Panc1 (cell line): ENCODE data around the gene ZAR1. TPM values are rescaled to one million over a fixed set of nuclear protein-coding genes. Genes with fewer than 3 reads are reported as not detected.

Source experiments
- ATAC-seq: fragments of 200-7000 bp; cut with Tn5 transposase; 2 replicates; pipeline ENCODE4 v1.9.1; 2020; ENCODE audit warnings: mild to moderate bottlenecking, moderate library complexity
- BruUV-seq: library from RNA; stranded (reverse); fragments of 400-500 nt; replicated peaks from 2 replicates; lab custom pipeline; 2021; lab: Mats Ljungman, UMichigan
- CTCF ChIA-PET: fragments of 300-600 bp; sonication (Branson Sonifier 250); formaldehyde crosslinking; loops from one replicate; lab custom pipeline; 2022; ENCODE audit warnings: antibody characterized with exemption; lab: Charles Lee
- POLR2A ChIA-PET: fragments of 300-600 bp; sonication (Branson Sonifier 250); formaldehyde crosslinking; loops from one replicate; lab custom pipeline; 2022; ENCODE audit warnings: antibody characterized with exemption; lab: Charles Lee
- DNase-seq: peaks from one replicate; pipeline ENCODE4 v3.0.0-alpha.2; 2010; ENCODE audit warnings: low read depth, low spot score
- H3K27ac ChIP-seq: 2 replicates; pipeline ENCODE4 v1.5.1; 2011; ENCODE audit warnings: mild to moderate bottlenecking, low read length, inconsistent platforms
- H3K27me3 ChIP-seq: fragments of 200-500 bp; sonication (Bioruptor generic); 2 replicates; pipeline ENCODE4 v1.6.0; 2014; ENCODE audit warnings: low read length, inconsistent platforms; ENCODE audit not compliant: control insufficient read depth, insufficient read depth
- H3K36me3 ChIP-seq: fragments of 200-500 bp; sonication (Bioruptor generic); 2 replicates; pipeline ENCODE4 v1.5.1; 2014; ENCODE audit warnings: inconsistent platforms, mild to moderate bottlenecking, low read length, moderate library complexity; ENCODE audit not compliant: control insufficient read depth, insufficient read depth
- H3K4me1 ChIP-seq: 2 replicates; pipeline ENCODE4 v1.5.1; 2011; ENCODE audit warnings: inconsistent platforms, mild to moderate bottlenecking, low read length, moderate library complexity; ENCODE audit not compliant: control insufficient read depth, insufficient read depth
- H3K4me3 ChIP-seq, 2 experiments: 2 replicates each; pipeline ENCODE4 v1.5.1; 2011 to 2012; ENCODE audit warnings: low read depth in 2 of 2, low read length in 2 of 2, mild to moderate bottlenecking in 2 of 2, inconsistent platforms in 1 of 2, moderate library complexity in 1 of 2
- H3K9me3 ChIP-seq: fragments of 200-500 bp; sonication (Bioruptor generic); 2 replicates; pipeline ENCODE4 v1.5.1; 2014; ENCODE audit warnings: low read depth, mild to moderate bottlenecking, inconsistent platforms, low read length, moderate library complexity; ENCODE audit not compliant: control insufficient read depth, insufficient read depth
- POLR2AphosphoS5 ChIP-seq: IDR thresholded peaks from 2 replicates; pipeline ENCODE4 v1.6.1; 2012; ENCODE audit warnings: mild to moderate bottlenecking, low read depth, low read length, moderate library complexity
- SIN3A ChIP-seq: IDR thresholded peaks from 2 replicates; pipeline ENCODE4 v1.6.1; 2012; ENCODE audit warnings: low read depth, mild to moderate bottlenecking, low read length, moderate library complexity, borderline replicate concordance; ENCODE audit not compliant: insufficient read depth
- TCF7L2 ChIP-seq: IDR thresholded peaks from 2 replicates; pipeline ENCODE4 v1.6.1; 2011; ENCODE audit warnings: mild to moderate bottlenecking, low read depth, low read length, inconsistent platforms
- in situ Hi-C: cut with HindIII; loops from 2 replicates; pipeline ENCODE4 v1.10.0; 2016; ENCODE audit warnings: low sequenced_read_pairs, low pct_unique_long_range_greater_than_20kb
- intact Hi-C: fragments of 100-400 bp; cut with micrococcal nuclease; formaldehyde crosslinking; loops from one replicate; pipeline ENCODE4 v1.10.0; 2022; ENCODE audit not compliant: unreplicated experiment
- total RNA-seq: library from RNA; stranded (reverse); gene quantifications from one replicate; pipeline ENCODE4 v1.2.1, GENCODE V29; 2021; ENCODE audit not compliant: unreplicated experiment
- TF ChIP-seq, protein P1 (sequence below): fragments of 450-650 bp; IDR thresholded peaks from 2 replicates; pipeline ENCODE4 v1.5.1; 2017; ENCODE audit warnings: mild to moderate bottlenecking
- TF ChIP-seq, protein P2 (sequence below), 2 experiments: IDR thresholded peaks; 2 replicates each; pipeline ENCODE4 v1.6.1; 2011 to 2012; ENCODE audit warnings: low read depth in 2 of 2, control low read depth in 1 of 2, low read length in 1 of 2, mild to moderate bottlenecking in 1 of 2, moderate library complexity in 1 of 2; ENCODE audit not compliant: insufficient read depth in 1 of 2

ZAR1 gene
- total RNA-seq, 1 experiment from 2014 or later, result not detected

DNA sequence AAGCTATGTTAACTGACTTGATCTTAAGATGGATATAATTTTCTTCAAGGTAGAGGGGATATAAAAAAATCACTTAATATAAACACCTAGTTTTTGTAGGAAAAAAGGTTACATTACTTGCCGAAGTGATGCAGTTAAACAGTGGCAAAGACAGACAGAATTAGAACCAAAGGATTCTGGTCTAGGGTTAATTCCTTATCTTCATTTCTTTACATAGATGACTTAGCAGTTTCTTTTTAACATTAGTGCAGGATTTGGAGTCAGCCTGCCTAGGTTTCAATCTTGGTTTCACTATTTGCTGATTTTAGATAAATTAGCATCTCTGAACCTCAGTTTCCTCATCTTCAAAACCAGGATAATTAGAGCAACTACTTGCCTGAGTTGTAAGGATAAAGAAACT lies 14.3 kb downstream of the ZAR1 start:
- H3K27me3 ChIP-seq, result no peaks in the 10 kb centered on the region
- H3K4me3 ChIP-seq, result no peak overlapping the region
- TF ChIP-seq TCF7L2, result no peak
- no peak for TF ChIP-seq SIN3A
- H3K27ac ChIP-seq, result no peak overlapping the region
- ATAC-seq (no peak), DNase-seq (no peak)
- ChIA-PET CTCF (no interaction called here), POLR2A (no interaction called here)
- no peaks in the 10 kb centered on the region for H3K9me3 ChIP-seq
- in situ Hi-C loops, result no loop called here
- no peaks in the 10 kb centered on the region for H3K4me1 ChIP-seq
- peaks cover 10% of the 10 kb centered on the region; the same call in 1 of the 2 replicates for H3K36me3 ChIP-seq
- BruUV-seq, result no TSS peak
- intact Hi-C loops, result loop anchor here (10.0 kb wide), 1 partner anchor 60 kb away; no protein-coding TSS in a partner anchor

DNA sequence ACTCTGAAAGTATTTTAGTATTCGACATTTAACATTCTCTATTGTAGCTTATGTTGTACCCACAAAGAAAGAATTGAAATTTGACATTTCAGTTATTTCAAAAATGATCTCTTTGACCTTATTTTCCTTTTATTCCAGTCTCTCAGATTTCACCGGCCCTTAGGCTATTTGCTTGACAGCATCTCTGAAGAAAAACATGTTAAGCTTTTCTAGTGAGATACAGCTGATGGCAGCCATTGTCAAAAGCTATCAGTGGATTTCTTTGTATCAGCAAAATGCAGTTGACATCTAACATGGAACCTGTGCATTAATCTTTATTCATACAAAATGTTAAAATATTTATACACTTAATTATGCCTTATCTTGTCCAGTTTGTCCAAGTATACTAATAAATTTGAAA lies 16.7 kb downstream of the ZAR1 start:
- no TSS peak for BruUV-seq
- Histone ChIP-seq H3K4me3 (no peak overlapping the region), H3K27me3 (no peaks in the 10 kb centered on the region), H3K27ac (no peak overlapping the region), H3K36me3 (peaks cover 14% of the 10 kb centered on the region), H3K4me1 (no peaks in the 10 kb centered on the region), H3K9me3 (no peaks in the 10 kb centered on the region)
- TF ChIP-seq, protein P1, sequence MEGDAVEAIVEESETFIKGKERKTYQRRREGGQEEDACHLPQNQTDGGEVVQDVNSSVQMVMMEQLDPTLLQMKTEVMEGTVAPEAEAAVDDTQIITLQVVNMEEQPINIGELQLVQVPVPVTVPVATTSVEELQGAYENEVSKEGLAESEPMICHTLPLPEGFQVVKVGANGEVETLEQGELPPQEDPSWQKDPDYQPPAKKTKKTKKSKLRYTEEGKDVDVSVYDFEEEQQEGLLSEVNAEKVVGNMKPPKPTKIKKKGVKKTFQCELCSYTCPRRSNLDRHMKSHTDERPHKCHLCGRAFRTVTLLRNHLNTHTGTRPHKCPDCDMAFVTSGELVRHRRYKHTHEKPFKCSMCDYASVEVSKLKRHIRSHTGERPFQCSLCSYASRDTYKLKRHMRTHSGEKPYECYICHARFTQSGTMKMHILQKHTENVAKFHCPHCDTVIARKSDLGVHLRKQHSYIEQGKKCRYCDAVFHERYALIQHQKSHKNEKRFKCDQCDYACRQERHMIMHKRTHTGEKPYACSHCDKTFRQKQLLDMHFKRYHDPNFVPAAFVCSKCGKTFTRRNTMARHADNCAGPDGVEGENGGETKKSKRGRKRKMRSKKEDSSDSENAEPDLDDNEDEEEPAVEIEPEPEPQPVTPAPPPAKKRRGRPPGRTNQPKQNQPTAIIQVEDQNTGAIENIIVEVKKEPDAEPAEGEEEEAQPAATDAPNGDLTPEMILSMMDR, result no peak
- TF ChIP-seq, protein P2, sequence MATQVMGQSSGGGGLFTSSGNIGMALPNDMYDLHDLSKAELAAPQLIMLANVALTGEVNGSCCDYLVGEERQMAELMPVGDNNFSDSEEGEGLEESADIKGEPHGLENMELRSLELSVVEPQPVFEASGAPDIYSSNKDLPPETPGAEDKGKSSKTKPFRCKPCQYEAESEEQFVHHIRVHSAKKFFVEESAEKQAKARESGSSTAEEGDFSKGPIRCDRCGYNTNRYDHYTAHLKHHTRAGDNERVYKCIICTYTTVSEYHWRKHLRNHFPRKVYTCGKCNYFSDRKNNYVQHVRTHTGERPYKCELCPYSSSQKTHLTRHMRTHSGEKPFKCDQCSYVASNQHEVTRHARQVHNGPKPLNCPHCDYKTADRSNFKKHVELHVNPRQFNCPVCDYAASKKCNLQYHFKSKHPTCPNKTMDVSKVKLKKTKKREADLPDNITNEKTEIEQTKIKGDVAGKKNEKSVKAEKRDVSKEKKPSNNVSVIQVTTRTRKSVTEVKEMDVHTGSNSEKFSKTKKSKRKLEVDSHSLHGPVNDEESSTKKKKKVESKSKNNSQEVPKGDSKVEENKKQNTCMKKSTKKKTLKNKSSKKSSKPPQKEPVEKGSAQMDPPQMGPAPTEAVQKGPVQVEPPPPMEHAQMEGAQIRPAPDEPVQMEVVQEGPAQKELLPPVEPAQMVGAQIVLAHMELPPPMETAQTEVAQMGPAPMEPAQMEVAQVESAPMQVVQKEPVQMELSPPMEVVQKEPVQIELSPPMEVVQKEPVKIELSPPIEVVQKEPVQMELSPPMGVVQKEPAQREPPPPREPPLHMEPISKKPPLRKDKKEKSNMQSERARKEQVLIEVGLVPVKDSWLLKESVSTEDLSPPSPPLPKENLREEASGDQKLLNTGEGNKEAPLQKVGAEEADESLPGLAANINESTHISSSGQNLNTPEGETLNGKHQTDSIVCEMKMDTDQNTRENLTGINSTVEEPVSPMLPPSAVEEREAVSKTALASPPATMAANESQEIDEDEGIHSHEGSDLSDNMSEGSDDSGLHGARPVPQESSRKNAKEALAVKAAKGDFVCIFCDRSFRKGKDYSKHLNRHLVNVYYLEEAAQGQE (IDR thresholded peaks at IDR 0.05; ENCODE audit: insufficient read depth in 1 of 2, low read depth in 2 of 2, low read length in 1 of 2), result no peak
- TF ChIP-seq POLR2AphosphoS5, result no peak
- no peak for TF ChIP-seq TCF7L2
- no peak for TF ChIP-seq SIN3A
- in situ Hi-C loops, result no loop called here
- DNase-seq, result no peak
- POLR2A ChIA-PET, result no interaction called here
- intact Hi-C loops, result loop anchor here (10.0 kb wide), 1 partner anchor 62 kb away; no protein-coding TSS in a partner anchor
- CTCF ChIA-PET, result interaction anchor here (0.6 to 0.8 kb wide), 2 partner anchors 12 to 70 kb away, joined by 3 to 4 read pairs; no protein-coding TSS in a partner anchor
- no peak for ATAC-seq

DNA sequence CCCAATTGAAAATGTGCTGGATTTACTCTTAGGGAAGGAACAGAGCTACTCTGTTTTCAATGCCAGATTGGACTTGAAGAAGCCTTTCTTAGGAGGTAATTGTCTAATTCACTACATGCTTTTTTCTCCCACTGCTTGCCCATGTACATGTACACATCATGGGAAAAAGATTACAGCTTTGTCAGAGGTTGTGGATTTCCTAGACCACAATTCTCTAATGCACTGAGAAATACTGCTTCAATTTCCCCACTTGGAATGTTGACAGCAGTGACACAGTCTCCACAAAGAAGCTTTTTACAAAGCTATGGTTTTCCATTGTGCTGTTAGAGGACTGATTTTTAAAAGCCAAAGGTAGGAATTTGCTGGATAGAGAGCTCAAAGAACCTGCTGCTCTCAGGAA lies 19.5 kb downstream of the ZAR1 start:
- H3K36me3 ChIP-seq, result peaks cover 23% of the 10 kb centered on the region
- POLR2A ChIA-PET, result no interaction called here
- in situ Hi-C loops, result no loop called here

More for the DNA sequence above, 19.5 kb downstream of the ZAR1 start:
- Histone ChIP-seq H3K9me3 (no peaks in the 10 kb centered on the region), H3K4me1 (no peaks in the 10 kb centered on the region), H3K27ac (no peak overlapping the region), H3K27me3 (no peaks in the 10 kb centered on the region), H3K4me3 (no peak overlapping the region)
- CTCF ChIA-PET, result no interaction called here
- intact Hi-C loops, result loop anchor here (10.0 kb wide), 1 partner anchor 65 kb away; no protein-coding TSS in a partner anchor
- no TSS peak for BruUV-seq
- no peak for DNase-seq
- ATAC-seq, result no peak
- TF ChIP-seq POLR2AphosphoS5, result no peak
- no peak for TF ChIP-seq TCF7L2
